ENCODE measurements around the gene SKAP1.
"Not testable (repeated sequence)": the region's sequence is repeated elsewhere in the genome, so short reads cannot be mapped to it uniquely, and the experiment has no call there.

Gene SKAP1

DNA sequence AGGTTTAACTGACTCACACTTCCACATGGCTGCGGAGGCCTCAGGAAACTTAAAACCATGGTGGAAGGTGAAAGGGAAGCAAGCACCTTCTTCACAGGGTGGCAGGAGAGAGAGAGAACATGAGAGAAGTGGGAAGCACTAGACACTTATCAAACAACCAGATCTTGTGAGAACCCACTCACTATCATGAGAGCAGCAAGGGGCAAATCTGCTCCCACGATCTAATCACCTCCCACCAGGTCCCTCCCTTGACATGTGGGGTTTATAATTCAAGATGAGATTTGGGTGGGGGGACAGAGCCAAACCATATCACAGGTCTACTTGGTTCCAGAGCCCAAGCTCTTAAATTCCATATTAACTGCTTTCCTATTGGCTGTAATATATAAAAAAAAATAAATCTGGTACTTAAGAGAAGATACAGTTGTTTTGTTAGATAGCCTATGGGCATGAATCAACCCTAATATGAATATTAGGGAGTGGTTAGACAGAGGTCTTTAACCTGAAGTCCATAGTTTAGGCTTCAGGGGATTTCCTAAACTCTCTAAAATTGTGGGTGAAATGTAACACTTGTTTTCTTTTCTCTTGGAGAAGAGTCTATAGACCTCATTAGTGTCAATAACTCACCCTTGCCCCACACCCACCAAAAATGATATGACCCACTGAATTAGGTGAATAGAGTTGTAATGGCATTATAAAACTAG lies 56.7 kb downstream of the SKAP1 start:
- no peak for DNase-seq (ENCODE audit: low spot score)

DNA sequence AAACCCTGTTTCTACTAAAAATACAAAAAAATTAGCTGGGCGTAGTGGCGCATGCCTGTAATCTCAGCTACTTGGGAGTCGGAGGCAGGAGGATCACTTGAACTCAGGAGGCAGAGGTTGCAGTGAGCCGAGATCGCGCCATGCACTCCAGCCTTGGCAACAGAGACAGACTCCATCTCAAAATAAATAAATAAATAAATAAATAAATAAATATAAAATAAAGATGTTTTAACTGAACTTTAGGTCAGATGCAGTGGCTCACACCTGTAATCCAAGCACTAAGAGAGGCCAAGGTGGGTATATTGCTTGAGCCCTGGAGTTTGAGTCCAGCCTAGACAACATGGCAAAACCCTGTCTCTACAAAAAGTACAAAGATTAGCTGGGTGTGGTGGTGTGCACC lies 61.0 kb downstream of the SKAP1 start:
- not testable (repeated sequence) for DNase-seq (ENCODE audit: low spot score)

GRCh38 chr17:48368352-48368908 lies 61.6 kb downstream of the SKAP1 start:
- DNase-seq (ENCODE audit: low spot score): no peak

- no peak for DNase-seq (ENCODE audit: low spot score)
Measured at GRCh38 chr17:48363161-48363560, 66.9 kb downstream of the SKAP1 start.

- not testable (repeated sequence) for DNase-seq (ENCODE audit: low spot score)
Measured at GRCh38 chr17:48360861-48361633, 69.0 kb downstream of the SKAP1 start.

DNA sequence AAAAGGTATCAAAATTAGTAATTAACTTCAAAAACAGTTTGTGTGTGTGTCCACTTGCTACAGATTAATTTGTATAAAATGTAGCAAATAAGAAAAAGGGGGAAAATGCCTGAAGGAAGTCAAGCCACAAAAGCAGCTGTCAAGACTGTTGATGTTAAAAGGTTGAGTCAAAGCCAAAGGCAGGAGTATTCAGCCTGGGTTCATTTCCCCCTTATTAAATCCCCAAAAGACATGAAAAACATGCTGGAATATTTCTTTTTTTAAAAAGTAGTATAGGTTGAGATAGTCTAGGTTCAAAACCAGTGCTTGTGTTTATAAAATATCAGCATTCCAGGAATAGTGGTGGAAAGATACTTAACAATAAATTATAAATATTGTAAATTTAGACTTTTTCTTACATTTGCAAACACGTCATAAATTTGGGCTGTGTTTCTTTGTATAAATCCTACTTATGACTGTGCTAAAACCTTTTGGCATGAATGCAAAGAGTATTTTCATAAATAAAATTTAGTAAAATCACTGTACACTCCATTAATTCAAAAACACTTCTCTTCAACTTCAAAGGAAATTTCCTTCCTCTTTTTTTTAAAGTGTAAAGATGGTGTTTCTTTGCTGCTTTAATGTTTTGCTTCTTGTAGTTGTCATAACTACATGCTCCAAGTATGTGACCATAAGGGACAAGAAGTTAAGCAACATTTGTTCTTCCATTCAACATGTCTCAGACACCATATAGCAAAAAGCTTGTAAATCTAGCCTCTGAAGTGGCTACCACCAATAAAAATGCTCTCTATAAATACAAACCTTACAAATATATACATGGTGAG lies 72.0 kb downstream of the SKAP1 start:
- DNase-seq (ENCODE audit: low spot score): no peak

GRCh38 chr17:48356866-48357265 lies 73.1 kb downstream of the SKAP1 start:
- no peak for DNase-seq (ENCODE audit: low spot score)

GRCh38 chr17:48352630-48353029 lies 77.4 kb downstream of the SKAP1 start:
- no peak for DNase-seq (ENCODE audit: low spot score)

DNA sequence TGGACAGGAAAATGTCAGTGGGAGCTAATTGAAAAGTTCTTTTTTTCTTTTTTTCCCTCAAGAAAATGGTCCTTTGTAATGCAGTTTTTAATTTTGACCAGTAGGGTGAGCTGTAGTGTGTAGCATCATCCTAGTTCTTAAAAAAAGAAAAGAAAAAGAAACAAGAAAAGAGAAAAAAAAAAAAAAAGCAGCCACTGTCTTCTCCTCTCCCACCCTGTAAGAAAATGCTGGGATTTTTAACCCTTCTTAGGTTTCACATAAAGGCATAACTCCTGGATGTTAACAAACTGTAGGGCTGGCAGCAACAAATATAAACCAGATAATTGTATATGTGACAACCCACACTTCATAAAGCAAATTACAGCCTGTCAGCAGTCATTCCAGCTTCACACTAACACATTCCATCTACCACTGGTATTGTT lies 78.1 kb downstream of the SKAP1 start:
- peak; percentile 22 for DNase-seq (ENCODE audit: low spot score)

DNA sequence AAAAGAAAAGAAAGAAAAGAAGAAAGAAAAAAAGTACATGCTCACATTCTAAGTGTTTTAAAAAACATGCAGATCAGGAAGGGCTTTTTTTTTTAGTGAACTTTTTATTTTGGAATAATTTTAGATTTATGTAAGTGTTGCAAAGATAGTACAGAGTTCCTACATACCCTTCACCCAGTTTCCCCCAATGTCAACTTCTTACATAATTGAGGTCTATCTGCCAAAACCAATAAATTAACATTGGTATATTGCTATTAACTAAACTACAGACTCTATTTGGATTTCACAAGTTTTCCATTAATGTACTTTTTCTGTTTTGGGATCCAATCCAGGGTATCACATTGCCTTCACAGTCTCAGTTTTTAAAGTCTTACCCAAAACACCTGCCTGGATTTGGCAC lies 81.7 kb downstream of the SKAP1 start:
- DNase-seq (ENCODE audit: low spot score): no peak

GRCh38 chr17:48347177-48347576 lies 82.8 kb downstream of the SKAP1 start:
- no peak for DNase-seq (ENCODE audit: low spot score)

- no peak for DNase-seq (ENCODE audit: low spot score)
Measured at GRCh38 chr17:48344251-48344650, 85.8 kb downstream of the SKAP1 start.

- DNase-seq (ENCODE audit: low spot score): no peak
Measured at GRCh38 chr17:48340916-48341315, 89.1 kb downstream of the SKAP1 start.

- DNase-seq (ENCODE audit: low spot score): no peak
Measured at GRCh38 chr17:48338720-48339119, 91.3 kb downstream of the SKAP1 start.

- DNase-seq (ENCODE audit: low spot score): not testable (repeated sequence)
Measured at GRCh38 chr17:48337903-48338302, 92.1 kb downstream of the SKAP1 start.

DNA sequence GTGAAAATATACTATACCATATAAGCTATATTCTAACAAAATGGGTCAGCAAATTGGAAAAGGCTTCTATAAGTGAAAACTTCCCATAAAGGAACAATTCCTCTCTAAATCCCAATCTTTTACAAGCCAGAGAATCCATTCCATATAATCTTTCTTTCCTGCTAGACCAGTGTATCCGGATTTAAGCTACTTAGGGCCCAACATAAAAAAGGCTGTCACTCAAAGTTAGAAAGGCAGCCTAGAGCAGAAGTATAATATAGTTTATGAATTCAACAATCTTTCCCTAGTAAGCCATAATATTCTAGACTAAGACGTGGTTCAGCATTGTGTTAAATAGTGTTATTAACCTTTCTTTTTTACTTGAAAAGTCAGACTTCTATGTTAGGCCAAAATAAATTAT lies 93.0 kb downstream of the SKAP1 start:
- DNase-seq (ENCODE audit: low spot score): no peak

DNA sequence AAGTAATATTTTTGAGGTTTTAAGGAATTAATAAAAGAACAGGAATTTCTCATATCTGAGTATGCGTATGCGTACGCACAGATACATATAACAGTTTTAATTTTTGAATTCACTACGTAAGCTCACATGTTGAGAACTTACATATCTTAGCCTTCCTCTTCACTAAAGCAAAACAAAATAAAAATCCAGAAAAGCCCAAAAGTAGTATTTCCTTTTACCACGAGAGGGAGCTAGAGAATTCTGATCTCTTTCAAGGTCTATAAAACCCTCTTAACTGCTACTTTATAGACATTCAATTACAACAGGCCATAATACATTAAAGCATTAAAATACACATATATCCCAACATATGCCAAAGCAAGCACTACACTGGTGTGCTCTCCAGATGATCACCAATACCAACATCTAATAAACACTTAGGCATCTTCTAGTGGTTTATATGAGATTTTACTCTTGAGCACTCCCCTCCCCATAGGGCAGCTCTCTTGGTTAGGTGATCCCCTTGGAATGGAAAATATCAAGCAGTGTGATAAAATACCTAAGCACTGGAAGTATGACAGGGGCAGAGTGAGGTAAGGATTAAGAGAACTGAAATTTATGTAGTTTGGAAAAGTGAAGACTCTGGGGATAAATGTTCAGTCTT lies 94.0 kb downstream of the SKAP1 start:
- peak; percentile 61 for DNase-seq (ENCODE audit: low spot score)

- DNase-seq (ENCODE audit: low spot score): no peak
Measured at GRCh38 chr17:48335146-48335784, 94.7 kb downstream of the SKAP1 start.

GRCh38 chr17:48333034-48333530 lies 96.9 kb downstream of the SKAP1 start:
- DNase-seq (ENCODE audit: low spot score): peak; percentile 68

DNA sequence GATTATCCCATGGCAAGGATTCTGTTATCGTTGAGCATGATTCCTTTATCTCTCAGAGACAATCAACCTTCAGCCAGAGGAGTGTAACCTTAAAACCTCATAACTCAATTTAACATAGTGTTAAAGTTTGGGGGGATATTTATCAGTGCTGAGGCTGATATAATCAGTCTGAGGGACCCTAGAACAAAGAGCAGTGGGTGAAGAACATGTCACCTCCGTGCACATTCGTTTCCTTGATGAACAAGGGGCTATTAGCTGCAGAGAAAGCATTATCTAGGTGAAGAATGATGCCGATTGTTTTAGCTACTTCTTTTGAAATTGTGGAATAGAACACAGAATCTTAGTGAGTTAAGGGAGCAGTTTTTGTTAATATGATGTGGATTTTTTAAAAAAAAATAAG lies 99.1 kb downstream of the SKAP1 start:
- no peak for DNase-seq (ENCODE audit: low spot score)

GRCh38 chr17:48330421-48330820 lies 99.6 kb downstream of the SKAP1 start:
- DNase-seq (ENCODE audit: low spot score): no peak
